Measurements from ENCODE around the gene TBC1D12.
"Not testable (repeated sequence)": the region's sequence is repeated elsewhere in the genome, so short reads cannot be mapped to it uniquely, and the experiment has no call there.

Gene TBC1D12

DNA sequence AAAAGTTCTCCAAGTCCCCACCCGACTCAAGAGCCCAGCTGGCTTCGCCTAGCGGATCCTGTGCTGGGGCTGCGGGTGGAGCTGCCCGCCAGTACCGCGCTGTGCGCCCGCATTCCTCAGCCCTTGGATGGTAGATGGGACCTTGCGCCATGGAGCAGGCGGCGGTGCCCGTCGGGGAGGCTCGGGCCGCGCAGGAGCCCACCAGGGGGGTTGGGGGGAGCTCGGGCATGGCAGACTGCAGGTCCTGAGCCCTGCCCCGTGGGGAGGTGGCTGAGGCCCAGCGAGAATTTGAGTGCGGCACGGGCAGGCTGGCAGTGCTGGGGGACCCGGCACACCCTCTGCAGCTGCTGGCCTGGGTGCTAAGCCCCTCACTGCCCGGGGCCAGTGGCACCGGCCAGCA, 57.0 kb downstream of the TBC1D12 start:
- no peak for DNase-seq

GRCh38 chr10:94461503-94461902, 59.2 kb downstream of the TBC1D12 start:
- DNase-seq, result no peak

- no peak for DNase-seq
Observed at GRCh38 chr10:94462130-94462529, 59.8 kb downstream of the TBC1D12 start.

DNA sequence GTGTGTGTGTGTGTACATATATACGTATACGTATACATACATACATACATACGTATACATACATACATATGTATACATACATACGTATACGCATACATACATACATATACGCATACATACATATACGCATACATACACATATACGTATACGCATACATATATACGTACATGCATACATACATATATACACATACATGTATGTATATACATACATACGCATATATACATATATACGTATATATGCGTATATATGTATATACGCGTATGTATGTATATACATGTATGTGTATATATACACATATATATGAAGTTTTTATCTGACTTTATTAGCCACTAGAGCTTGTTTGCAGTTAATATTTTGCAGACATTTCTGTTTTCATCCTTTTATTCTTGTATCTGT, 63.3 kb downstream of the TBC1D12 start:
- DNase-seq, result no peak

GRCh38 chr10:94481410-94481809, 79.1 kb downstream of the TBC1D12 start:
- DNase-seq, result no peak

- no peak for DNase-seq
Observed at GRCh38 chr10:94483970-94484369, 81.6 kb downstream of the TBC1D12 start.

- no peak for DNase-seq
Observed at GRCh38 chr10:94485094-94485493, 82.8 kb downstream of the TBC1D12 start.

DNA sequence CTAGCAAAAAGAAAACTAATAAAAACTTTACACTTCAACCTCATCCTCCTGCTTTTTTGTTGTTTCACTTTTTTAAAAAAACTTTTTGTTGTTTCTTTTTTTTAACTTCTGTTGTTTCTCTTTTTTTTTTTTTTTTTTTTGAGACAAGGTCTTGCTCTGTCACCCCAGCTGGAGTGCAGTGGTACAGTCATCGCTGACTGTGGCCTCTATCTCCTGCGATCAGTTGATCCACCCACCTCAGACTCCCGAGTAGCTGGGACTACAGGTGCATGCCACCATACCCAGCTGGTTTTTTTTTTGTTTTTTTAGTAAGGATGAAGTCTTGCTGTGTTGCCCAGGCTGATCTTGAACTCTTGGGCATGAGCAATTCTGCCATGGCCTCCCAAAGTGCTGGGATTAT, 85.2 kb downstream of the TBC1D12 start:
- DNase-seq, result no peak

GRCh38 chr10:94489107-94489506, 86.8 kb downstream of the TBC1D12 start:
- no peak for DNase-seq

DNA sequence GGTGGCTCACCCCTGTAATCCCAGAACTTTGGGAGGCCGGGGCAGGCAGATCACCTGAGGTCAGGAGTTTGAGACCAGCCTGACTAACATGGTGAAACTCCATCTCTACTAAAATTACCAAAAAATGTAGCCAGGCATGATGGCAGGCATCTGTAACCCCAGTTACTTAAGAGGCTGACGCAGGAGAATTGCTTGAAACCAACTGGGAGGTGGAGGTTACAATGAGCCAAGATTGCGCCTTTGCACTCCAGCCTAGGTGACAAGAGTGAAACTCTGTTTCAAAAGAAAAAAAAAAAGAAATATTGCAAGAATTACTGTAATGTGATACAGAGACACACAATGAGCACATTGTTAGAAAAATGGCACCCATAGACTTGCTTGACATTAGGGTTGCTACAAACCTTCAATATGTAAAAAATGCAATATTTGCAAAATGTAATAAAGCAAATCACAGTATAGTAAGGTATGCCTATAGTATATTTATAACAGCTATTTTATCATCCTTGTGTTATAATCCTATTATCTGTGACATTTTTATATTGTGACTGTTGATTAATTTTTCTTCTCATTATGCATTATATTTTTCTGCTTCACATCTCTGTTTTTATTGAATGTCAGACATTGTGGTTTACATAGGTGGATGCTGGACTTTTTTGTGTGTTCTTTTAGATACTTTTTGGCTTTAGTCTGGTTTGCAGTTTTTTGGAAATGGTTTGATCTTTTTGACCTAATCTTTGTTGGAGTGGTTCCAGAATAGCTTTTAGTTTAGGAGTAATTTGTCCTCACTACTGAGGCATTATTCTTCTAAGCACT, 87.8 kb downstream of the TBC1D12 start:
- no peak for DNase-seq

DNA sequence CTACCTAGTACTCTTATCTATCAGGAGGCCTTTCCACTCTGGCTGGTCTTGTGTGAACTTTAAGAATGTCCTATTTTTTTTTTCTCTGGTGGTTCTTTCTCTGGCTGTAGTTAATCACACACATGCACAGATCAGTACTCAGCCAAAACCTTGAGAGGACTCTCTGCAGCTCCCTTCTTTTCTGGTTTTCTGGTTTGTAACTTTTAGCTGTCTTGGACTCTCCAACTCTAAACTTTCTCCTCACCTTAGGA, 88.4 kb downstream of the TBC1D12 start:
- no peak for DNase-seq

DNA sequence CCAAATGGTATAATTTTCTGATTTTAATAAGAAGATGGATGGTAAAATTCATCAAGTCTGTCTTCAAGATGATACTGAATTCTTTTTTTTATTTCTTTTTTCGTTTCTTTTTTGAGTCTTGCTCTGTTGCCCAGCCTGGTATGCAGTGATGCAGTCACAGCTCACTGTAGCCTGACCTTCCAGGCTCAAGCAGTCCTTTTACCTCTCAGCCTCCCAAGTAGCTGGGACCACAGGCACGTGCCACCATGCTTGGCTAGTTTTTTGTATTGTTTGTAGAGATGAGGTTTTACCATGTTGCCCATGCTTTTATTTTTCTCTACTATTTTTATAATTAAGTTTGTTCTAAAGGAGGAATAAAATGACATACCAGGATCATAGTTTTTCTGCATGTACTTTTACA, 91.1 kb downstream of the TBC1D12 start:
- no peak for DNase-seq

DNA sequence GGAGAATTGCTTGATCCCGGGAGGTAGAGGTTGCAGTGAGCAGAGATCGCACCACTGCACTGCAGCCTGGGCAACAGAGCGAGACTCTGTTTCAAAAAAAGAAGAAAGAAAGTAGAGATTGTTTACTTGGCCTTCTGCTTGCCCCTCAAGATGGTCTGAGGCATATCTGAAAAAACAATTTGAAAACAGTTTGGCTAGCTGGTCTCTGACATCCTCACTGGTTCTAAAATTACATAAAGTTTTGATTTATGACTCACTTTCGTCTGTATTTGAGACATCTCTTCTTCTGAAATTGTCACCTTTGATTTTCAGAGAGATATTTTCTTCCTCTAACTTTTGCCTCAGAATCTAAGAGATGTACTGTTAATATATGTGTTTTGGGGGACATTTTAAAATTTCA, 93.7 kb downstream of the TBC1D12 start:
- DNase-seq, result no peak

DNA sequence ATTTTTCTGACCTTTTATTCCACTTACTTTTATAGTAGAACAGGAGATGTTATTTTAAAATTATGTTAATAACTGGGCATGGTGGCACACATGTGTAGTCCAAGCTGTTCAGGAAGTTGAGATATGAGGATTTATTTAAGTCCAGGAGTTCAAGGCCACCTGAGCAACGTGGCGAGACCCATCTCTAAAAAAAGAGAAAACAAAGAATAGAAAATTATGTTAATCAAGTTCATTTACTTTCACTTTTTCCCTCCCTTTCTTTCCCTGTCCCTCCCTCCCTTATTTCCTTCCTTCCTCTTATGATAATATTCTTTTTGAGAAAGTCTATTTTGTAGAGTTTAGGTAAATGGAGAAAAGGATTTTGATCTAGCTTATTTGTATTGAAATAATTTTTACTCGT, 94.3 kb downstream of the TBC1D12 start:
- no peak for DNase-seq

DNA sequence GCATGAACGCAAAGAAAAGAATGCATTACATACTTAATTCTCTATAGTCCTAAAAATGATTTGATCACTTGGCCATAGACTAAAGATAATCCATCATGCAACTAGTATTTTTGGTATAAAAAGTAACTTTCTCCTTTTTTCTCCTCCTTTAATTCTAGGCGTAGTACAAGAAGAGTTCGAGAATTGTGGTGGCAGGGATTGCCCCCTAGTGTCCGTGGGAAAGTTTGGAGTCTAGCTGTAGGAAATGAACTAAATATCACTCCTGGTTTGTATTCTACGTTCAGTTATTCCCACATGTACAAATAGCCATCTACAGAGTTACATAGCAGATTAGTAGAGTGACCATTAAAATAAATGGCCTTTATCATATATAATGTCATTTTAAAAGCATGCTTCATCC, 97.7 kb downstream of the TBC1D12 start:
- DNase-seq, result no peak

- DNase-seq, result no peak
Observed at GRCh38 chr10:94521276-94522250, 119.2 kb downstream of the TBC1D12 start.

DNA sequence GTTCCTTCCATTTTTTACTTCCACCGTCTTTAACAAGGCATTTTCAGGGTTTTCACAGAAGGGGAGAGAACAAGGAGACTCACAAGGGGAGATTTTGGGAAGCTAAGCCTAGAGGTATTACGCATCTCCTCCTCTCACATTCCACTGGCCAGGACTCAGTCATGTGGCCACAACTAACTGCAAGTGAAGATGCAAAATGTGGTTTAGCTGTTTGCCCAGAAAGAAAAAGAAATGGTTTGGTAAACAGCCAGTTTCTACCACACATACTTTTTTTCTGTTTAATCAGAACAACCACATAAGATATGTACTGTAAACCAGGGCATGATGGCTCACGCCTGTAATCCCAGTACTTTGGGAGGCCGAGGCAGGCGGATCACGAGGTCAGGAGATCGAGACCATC, 121.8 kb downstream of the TBC1D12 start:
- DNase-seq, result no peak

DNA sequence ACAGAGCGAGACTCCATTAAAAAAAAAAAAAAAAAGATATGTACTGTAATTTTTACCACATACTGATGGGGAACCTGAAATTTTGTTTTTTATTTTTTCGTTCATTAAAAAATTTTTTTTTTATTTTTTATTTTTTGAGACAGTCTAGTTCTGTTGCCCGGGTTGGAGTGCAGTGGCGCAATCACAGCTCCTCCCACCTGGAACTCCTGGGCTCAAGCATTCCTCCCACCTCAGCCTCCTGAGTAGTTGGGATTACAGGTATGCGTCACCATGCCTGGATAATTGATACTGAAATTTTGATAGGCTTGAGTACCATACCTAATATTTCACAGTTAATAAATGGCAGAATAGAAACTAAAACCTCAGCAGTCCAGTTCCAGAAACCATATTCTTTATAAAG, 122.4 kb downstream of the TBC1D12 start:
- no peak for DNase-seq

DNA sequence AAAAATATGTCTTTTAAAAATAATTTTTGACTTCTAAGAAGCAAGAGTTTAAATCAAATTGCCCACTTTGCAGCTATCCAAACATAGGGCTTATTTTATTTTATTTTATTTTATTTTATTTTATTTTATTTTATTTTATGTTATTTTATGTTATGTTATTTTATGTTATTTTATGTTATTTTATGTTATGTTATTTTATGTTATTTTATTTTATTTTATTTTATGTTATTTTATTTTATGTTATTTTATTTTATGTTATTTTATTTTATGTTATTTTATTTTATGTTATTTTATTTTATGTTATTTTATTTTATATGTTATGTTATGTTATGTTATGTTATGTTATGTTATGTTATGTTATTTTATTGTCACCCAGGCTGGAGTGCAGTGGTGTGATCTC, 129.2 kb downstream of the TBC1D12 start:
- DNase-seq, result not testable (repeated sequence)

DNA sequence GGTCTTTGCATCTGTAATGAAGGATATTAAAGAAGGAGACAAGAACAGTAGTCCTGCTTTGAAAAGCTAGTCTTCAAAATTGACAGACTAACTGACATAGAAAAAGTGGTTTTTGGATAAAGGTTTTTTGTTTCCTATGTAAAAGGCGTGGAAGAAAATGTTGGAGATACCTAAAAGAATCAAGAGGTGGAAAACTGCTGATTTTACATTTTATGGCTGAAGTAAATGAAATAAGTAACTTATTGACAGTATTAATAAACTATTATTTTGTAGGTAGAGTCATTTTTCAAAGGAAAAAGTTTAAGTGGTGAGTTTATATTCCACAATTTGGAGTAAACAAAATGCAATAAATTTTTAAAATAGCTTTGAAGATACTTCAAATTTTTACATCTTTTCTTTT, 130.7 kb downstream of the TBC1D12 start:
- no peak for DNase-seq

DNA sequence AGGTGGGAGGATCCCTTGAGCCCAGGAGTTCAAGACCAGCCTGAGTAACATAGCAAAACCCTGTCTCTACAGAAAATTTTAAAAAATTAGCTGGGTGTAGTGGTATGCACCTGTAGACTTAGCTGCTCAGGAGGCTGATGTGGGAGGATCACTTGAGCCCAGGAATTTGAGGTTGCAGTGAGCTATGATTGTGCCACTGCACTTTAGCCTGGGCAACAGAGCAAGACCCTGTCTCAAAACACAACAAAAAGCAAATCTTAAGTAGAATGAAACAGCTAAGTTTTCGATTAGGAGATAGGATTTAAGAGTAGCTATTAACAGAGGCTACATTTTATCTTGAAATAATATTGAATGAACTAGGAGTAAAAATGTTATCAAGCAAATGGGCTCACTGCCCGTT, 139.9 kb downstream of the TBC1D12 start:
- not testable (repeated sequence) for DNase-seq

DNA sequence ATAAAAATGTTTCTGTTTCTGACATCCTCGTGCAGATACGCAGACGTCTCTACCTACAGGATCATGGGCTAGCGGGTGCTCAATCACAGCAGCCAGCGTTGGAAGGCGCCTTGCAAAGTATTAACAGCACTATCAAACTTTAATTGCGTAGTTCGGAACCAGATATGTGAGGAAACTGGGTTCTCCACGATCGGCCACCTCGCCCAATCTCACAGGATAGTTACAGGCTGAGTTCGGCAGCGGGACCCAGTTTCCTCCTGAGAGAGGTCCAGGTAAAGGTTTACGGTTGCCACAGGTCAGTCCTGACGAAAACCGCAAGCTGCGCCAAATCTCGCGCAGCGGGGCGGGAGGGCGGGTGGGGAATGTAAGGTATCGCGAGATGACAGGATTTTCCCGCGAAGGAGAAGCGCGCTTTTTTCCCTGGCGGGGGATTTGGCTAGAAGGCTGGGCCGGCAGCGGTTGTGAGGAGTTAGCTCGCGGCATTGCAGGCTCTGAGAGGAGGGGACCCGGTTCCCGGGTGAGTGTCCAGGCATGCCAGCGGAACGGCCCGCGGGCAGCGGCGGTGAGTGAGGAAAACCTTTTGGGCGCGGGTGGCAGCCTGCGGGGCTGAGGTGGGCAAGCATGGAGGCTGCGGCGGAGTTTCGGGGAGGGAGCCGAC, 143.2 kb downstream of the TBC1D12 start, which contains the start of gene HELLS:
TSS of gene HELLS (plus strand) at position 398 of the 658 bp plus-strand sequence. CDS start at position 532, 134 bp downstream.
- peak; percentile 56 for DNase-seq
